H9 (cell line): Measurements from ENCODE around the gene CRACR2B. TPM values are rescaled to one million over a fixed set of nuclear protein-coding genes. Genes with fewer than 3 reads are reported as not detected.

Experiments used
- DNase-seq: peaks from one replicate; pipeline ENCODE4 v3.0.0-alpha.2; 2017
- H2AFZ ChIP-seq: one replicate; pipeline ENCODE4 v1.6.1; 2013; ENCODE audit warnings: mild to moderate bottlenecking, low read length, control low read depth, moderate library complexity
- H2AK5ac ChIP-seq: 2 replicates; pipeline ENCODE4 v1.6.1; 2013; ENCODE audit warnings: low read length, control low read depth, mixed read lengths; ENCODE audit not compliant: insufficient read length
- H2BK120ac ChIP-seq: one replicate; pipeline ENCODE4 v1.6.1; 2013; ENCODE audit warnings: low read depth, mild to moderate bottlenecking, low read length, control low read depth, inconsistent platforms; ENCODE audit not compliant: poor library complexity, severe bottlenecking
- H2BK12ac ChIP-seq: 2 replicates; pipeline ENCODE4 v1.6.1; 2013; ENCODE audit warnings: low read length, control low read depth, mixed read lengths, low read depth; ENCODE audit not compliant: insufficient read length
- H2BK15ac ChIP-seq: 2 replicates; pipeline ENCODE4 v1.6.1; 2013; ENCODE audit warnings: low read depth, low read length, control low read depth
- H2BK20ac ChIP-seq: one replicate; pipeline ENCODE4 v1.6.1; 2013; ENCODE audit warnings: low read depth, mild to moderate bottlenecking, low read length, control low read depth, inconsistent platforms; ENCODE audit not compliant: poor library complexity, severe bottlenecking
- H2BK5ac ChIP-seq: 2 replicates; pipeline ENCODE4 v1.6.1; 2013; ENCODE audit warnings: low read length, control low read depth, mixed read lengths; ENCODE audit not compliant: insufficient read length
- H3K14ac ChIP-seq: 2 replicates; pipeline ENCODE4 v1.6.1; 2013; ENCODE audit warnings: low read length, control low read depth; ENCODE audit not compliant: insufficient read depth
- H3K18ac ChIP-seq: 2 replicates; pipeline ENCODE4 v1.6.1; 2013; ENCODE audit warnings: low read depth, mild to moderate bottlenecking, mixed read lengths, low read length, control low read depth; ENCODE audit not compliant: insufficient read length
- H3K23ac ChIP-seq: 2 replicates; pipeline ENCODE4 v1.6.1; 2013; ENCODE audit warnings: low read length, control low read depth, mixed read lengths, low read depth; ENCODE audit not compliant: insufficient read length
- H3K23me2 ChIP-seq: 2 replicates; pipeline ENCODE4 v1.6.1; 2013; ENCODE audit warnings: low read depth, mild to moderate bottlenecking, mixed read lengths, low read length, control low read depth; ENCODE audit not compliant: insufficient read length, poor library complexity, severe bottlenecking
- H3K27ac ChIP-seq: 2 replicates; pipeline ENCODE4 v1.5.1; 2013; ENCODE audit warnings: low read length, control low read depth, mixed read lengths, low read depth; ENCODE audit not compliant: insufficient read length
- H3K27me3 ChIP-seq: 2 replicates; pipeline ENCODE4 v1.6.1; 2013; ENCODE audit warnings: low read length, control low read depth, inconsistent platforms; ENCODE audit not compliant: insufficient read depth
- H3K4ac ChIP-seq: 2 replicates; pipeline ENCODE4 v1.6.1; 2013; ENCODE audit warnings: low read depth, mild to moderate bottlenecking, control low read depth, inconsistent platforms, low read length, moderate library complexity
- H3K4me1 ChIP-seq: 2 replicates; pipeline ENCODE4 v1.6.1; 2013; ENCODE audit warnings: low read length, control low read depth, inconsistent platforms; ENCODE audit not compliant: insufficient read depth
- H3K4me2 ChIP-seq: 2 replicates; pipeline ENCODE4 v1.6.1; 2013; ENCODE audit warnings: low read length, control low read depth, mixed read lengths; ENCODE audit not compliant: insufficient read length, insufficient read depth
- H3K56ac ChIP-seq: 2 replicates; pipeline ENCODE4 v1.6.1; 2013; ENCODE audit warnings: low read depth, mild to moderate bottlenecking, mixed read lengths, low read length, control low read depth; ENCODE audit not compliant: insufficient read length
- H3K79me1 ChIP-seq: 2 replicates; pipeline ENCODE4 v1.6.1; 2013; ENCODE audit warnings: low read depth, mild to moderate bottlenecking, moderate library complexity, low read length, control low read depth, inconsistent platforms; ENCODE audit not compliant: insufficient read depth, poor library complexity, severe bottlenecking
- H3K79me2 ChIP-seq: 2 replicates; pipeline ENCODE4 v1.6.1; 2013; ENCODE audit warnings: low read length, control low read depth, inconsistent platforms; ENCODE audit not compliant: insufficient read depth
- H3K9ac ChIP-seq: 2 replicates; pipeline ENCODE4 v1.6.1; 2013; ENCODE audit warnings: low read length, control low read depth, mixed read lengths; ENCODE audit not compliant: insufficient read length; ENCODE audit errors: extremely low read depth
- H3K9me3 ChIP-seq: one replicate; pipeline ENCODE4 v1.6.1; 2013; ENCODE audit warnings: low read depth, low read length, inconsistent platforms; ENCODE audit not compliant: control insufficient read depth
- H3T11ph ChIP-seq: one replicate; pipeline ENCODE4 v1.6.1; 2013; ENCODE audit warnings: mild to moderate bottlenecking, low read length, control low read depth, inconsistent platforms
- H4K20me1 ChIP-seq: one replicate; pipeline ENCODE4 v1.6.1; 2013; ENCODE audit not compliant: control insufficient read depth, insufficient read length, insufficient read depth
- H4K5ac ChIP-seq: 2 replicates; pipeline ENCODE4 v1.6.1; 2013; ENCODE audit warnings: low read depth, mild to moderate bottlenecking, mixed read lengths, low read length, control low read depth; ENCODE audit not compliant: insufficient read length
- H4K8ac ChIP-seq: replicated peaks from 2 replicates; pipeline ENCODE4 v1.6.1; 2013; ENCODE audit warnings: low read length, control low read depth, mixed read lengths, low read depth; ENCODE audit not compliant: insufficient read length
- H4K91ac ChIP-seq: 2 replicates; pipeline ENCODE4 v1.6.1; 2013; ENCODE audit warnings: low read depth, mild to moderate bottlenecking, moderate library complexity, mixed read lengths, low read length, control low read depth; ENCODE audit not compliant: insufficient read length
- H3K27ac Mint-ChIP-seq, 3 experiments: 2 replicates in 2 of 3; 3 replicates in 1 of 3; pipeline ENCODE4 v1.8.0; 2020 to 2021; ENCODE audit warnings: mixed read lengths in 3 of 3, mild to moderate bottlenecking in 1 of 3, moderate library complexity in 1 of 3
- H3K27me3 Mint-ChIP-seq: 2 replicates; pipeline ENCODE4 v1.8.0; 2021; ENCODE audit warnings: low read depth, mild to moderate bottlenecking, moderate library complexity, mixed read lengths
- H3K36me3 Mint-ChIP-seq, 3 experiments: 2 replicates in 2 of 3; 3 replicates in 1 of 3; pipeline ENCODE4 v1.8.0; 2020 to 2021; ENCODE audit warnings: low read depth in 3 of 3, mixed read lengths in 3 of 3; ENCODE audit not compliant: insufficient read depth in 1 of 3
- H3K4me1 Mint-ChIP-seq, 2 experiments: 2 replicates each; pipeline ENCODE4 v1.8.0; 2020; ENCODE audit warnings: mixed read lengths in 2 of 2
- H3K4me3 Mint-ChIP-seq, 2 experiments: 2 replicates in 1 of 2; 3 replicates in 1 of 2; pipeline ENCODE4 v1.8.0; 2020 to 2021; ENCODE audit warnings: mild to moderate bottlenecking in 2 of 2, mixed read lengths in 2 of 2, moderate library complexity in 1 of 2
- H3K9me3 Mint-ChIP-seq, 2 experiments: 2 replicates in 1 of 2; 3 replicates in 1 of 2; pipeline ENCODE4 v1.8.0; 2020; ENCODE audit warnings: mild to moderate bottlenecking in 2 of 2, mixed read lengths in 2 of 2, moderate library complexity in 1 of 2
- WGBS: extraction: QIAGEN DNeasy Blood & Tissue Kit; methylation state at CpG from one replicate; pipeline ENCODE4 v1.1.7; 2013; ENCODE audit warnings: missing lambda C conversion rate, low lambda C conversion rate, mixed read lengths; ENCODE audit not compliant: insufficient read length; ENCODE audit errors: extremely low coverage; 5-methylcytosine and 5-hydroxymethylcytosine counted together
- total RNA-seq: library from RNA; stranded (reverse); gene quantifications from 2 replicates; pipeline ENCODE4 v1.2.1, GENCODE V29; 2021
- TF ChIP-seq, protein P1 (sequence below): fragments of 200-600 bp; sonication (generic); conservative IDR thresholded peaks from 3 replicates; pipeline ENCODE4 v1.8.0; 2021; ENCODE audit warnings: antibody characterized with exemption, mild to moderate bottlenecking

Gene CRACR2B
- total RNA-seq, 1 experiment from 2014 or later: 29.0 TPM

DNA sequence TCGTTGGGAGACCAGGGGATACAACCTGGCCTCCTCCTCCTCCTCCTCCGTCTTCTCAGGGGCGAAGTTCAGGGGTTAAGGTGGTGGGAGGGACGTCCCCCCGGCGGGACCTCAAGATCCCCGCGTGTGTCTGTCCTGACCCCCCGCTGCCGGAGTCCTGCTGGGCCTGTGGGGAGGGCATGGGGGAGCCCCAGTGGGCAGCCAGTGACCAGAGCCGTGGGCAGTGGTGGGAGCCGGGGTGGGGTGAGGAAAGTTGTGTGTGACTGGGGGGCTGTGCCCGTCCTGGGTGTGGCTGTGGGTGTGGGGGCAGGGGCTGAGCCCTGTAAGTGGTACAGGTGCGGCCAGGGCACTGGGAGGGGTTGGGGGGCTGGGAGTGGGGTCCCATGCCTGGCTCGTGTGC is 25.0 kb downstream of the CRACR2B start:
- Histone ChIP-seq H2AFZ (no peak overlapping the region), H3K9ac (no peak overlapping the region), H4K20me1 (no peaks in the 10 kb centered on the region), H3K79me1 (no peaks in the 10 kb centered on the region), H3K14ac (no peak overlapping the region), H3K18ac (no peak overlapping the region), H2BK15ac (no peak overlapping the region), H3K23me2 (peaks cover 12% of the 10 kb centered on the region), H2AK5ac (no peak overlapping the region), H3K4me2 (no peak overlapping the region), H3K56ac (no peak overlapping the region), H4K8ac (no peak overlapping the region), H4K91ac (no peak overlapping the region), H3K4ac (no peak overlapping the region), H2BK20ac (no peak overlapping the region), H3K79me2 (no peaks in the 10 kb centered on the region), H2BK5ac (no peak overlapping the region), H2BK12ac (no peak overlapping the region), H2BK120ac (no peak overlapping the region), H3K9me3 (no peaks in the 10 kb centered on the region), H3K23ac (no peak overlapping the region), H3K27ac (no peak overlapping the region), H3K4me1 (no peaks in the 10 kb centered on the region), H3K27me3 (no peaks in the 10 kb centered on the region; the same call in 1 of the 2 replicates), H3T11ph (no peak overlapping the region), H4K5ac (no peak overlapping the region)
- Mint-ChIP-seq H3K9me3 (no peaks in the 10 kb centered on the region), H3K4me1 (peaks cover 8 to 43% of the 10 kb centered on the region in 2 experiments), H3K36me3 (no peaks in the 10 kb centered on the region; a peak in 1 of 7 replicates), H3K27me3 (peaks cover 8% of the 10 kb centered on the region), H3K4me3 (no peak overlapping the region), H3K27ac (no peak overlapping the region)
- WGBS: no CpG with 5 or more reads among the region's 15 CpGs
- DNase-seq: no peak
- TF ChIP-seq, protein P1, sequence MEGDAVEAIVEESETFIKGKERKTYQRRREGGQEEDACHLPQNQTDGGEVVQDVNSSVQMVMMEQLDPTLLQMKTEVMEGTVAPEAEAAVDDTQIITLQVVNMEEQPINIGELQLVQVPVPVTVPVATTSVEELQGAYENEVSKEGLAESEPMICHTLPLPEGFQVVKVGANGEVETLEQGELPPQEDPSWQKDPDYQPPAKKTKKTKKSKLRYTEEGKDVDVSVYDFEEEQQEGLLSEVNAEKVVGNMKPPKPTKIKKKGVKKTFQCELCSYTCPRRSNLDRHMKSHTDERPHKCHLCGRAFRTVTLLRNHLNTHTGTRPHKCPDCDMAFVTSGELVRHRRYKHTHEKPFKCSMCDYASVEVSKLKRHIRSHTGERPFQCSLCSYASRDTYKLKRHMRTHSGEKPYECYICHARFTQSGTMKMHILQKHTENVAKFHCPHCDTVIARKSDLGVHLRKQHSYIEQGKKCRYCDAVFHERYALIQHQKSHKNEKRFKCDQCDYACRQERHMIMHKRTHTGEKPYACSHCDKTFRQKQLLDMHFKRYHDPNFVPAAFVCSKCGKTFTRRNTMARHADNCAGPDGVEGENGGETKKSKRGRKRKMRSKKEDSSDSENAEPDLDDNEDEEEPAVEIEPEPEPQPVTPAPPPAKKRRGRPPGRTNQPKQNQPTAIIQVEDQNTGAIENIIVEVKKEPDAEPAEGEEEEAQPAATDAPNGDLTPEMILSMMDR: no peak
